ENCODE measurements around the gene SLC6A5.

SLC6A5 gene

DNA sequence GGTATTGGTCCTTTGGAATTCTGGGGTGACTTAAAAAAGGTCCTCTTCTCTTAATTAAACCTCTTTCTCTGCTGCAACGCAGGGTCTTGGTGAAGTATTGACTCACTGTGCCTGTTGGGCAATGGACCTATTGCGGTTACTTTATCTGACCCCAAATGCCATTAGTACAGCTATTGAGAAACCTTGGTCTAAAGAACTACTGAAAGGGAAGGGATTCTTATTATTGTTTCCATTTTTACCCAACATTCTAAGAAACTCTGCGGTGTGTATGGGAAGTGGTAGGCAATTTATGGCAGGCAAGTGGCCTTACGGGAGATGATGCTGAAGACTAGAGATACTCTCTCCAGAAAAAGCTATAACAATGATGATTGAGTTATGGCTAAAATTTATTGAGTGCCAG lies 12.5 kb downstream of the SLC6A5 start:
- Histone ChIP-seq H3K4me1 (ENCODE audit: control insufficient read depth, insufficient read depth, low read length) (no peaks in the 10 kb centered on the region), H3K9me3 (ENCODE audit: control insufficient read depth, insufficient read depth, low read depth, low read length) (no peaks in the 10 kb centered on the region), H3K36me3 (ENCODE audit: control insufficient read depth in 2 of 2, insufficient read depth in 1 of 2, low read length in 2 of 2) (no peaks in the 10 kb centered on the region), H3K4me3 (ENCODE audit: low read depth, low read length) (no peak overlapping the region), H3K27ac (ENCODE audit: extremely low read depth, low read depth, low read length) (no peak overlapping the region)
- no peak for TF ChIP-seq ZNF175 (tag by site-specific recombination; IDR thresholded peaks at IDR 0.05)
- ChIA-PET CTCF (interaction anchor here (0.6 to 1.2 kb wide), 2 partner anchors 12 to 53 kb away, joined by 3 to 4 read pairs; no protein-coding TSS in a partner anchor), POLR2A (no interaction called here)

DNA sequence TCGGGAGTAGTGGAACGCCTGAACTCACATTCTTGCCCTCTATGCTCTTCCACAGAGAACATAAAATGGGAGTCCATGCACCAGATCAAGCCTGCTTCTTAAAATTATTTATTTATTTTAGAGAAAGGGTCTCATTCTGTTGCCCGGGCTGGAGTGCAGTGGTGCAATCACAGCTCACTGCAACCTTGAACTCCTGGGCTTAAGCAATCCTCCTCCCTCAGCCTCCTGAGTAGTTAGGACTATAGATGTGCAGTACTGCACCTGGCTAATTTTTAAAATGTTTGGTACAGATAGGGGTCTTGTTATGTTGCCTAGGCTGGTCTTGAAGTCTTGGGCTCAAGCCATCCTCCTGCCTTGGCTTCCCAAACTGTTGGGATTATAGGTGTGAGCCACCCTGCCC lies 13.0 kb downstream of the SLC6A5 start:
- Histone ChIP-seq H3K4me3 (ENCODE audit: low read depth, low read length) (no peak overlapping the region), H3K9me3 (ENCODE audit: control insufficient read depth, insufficient read depth, low read depth, low read length) (no peaks in the 10 kb centered on the region), H3K4me1 (ENCODE audit: control insufficient read depth, insufficient read depth, low read length) (no peaks in the 10 kb centered on the region), H3K27ac (ENCODE audit: extremely low read depth, low read depth, low read length) (no peak overlapping the region), H3K36me3 (ENCODE audit: control insufficient read depth in 2 of 2, insufficient read depth in 1 of 2, low read length in 2 of 2) (no peaks in the 10 kb centered on the region)
- TF ChIP-seq ZNF211 (tag by site-specific recombination; IDR thresholded peaks at IDR 0.05; ENCODE audit: low read depth), result no peak
- no peak for TF ChIP-seq TRIM28 (IDR thresholded peaks at IDR 0.05; ENCODE audit: borderline replicate concordance, low read length)
- ChIA-PET CTCF (interaction anchor here (0.9 kb wide), 1 partner anchor 257 kb away, joined by 3 read pairs; no protein-coding TSS in a partner anchor), POLR2A (no interaction called here)

DNA sequence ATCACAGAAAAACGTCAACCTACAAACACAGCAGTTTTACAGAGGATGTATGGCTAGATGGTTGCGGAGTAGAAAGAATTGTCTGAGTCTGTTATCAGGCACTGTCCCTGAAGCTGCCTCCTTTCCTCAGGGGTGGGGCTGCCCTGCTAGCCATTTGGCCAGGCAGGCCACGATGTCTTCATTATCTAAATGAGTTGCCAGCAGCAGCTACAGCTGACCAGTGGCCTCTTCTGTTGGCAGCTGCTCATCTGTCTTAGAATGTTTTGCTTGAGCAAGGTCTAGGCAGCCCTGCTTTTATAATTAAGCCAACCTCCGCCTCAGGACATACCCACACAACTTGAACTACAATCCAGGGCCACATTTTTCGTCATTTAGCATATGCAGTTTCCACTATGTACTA lies 17.5 kb downstream of the SLC6A5 start:
- no peaks in the 10 kb centered on the region for H3K4me1 ChIP-seq (ENCODE audit: control insufficient read depth, insufficient read depth, low read length)
- CTCF ChIA-PET, result no interaction called here
- no peak for TF ChIP-seq ZNF366 (tag by site-specific recombination; conservative IDR thresholded peaks at IDR 0.05)
- no peak for TF ChIP-seq ZNF24 (tag by site-specific recombination; IDR thresholded peaks at IDR 0.05)
- no peak for TF ChIP-seq KLF9 (tag by site-specific recombination; IDR thresholded peaks at IDR 0.05; ENCODE audit: low read depth)
- no peak for TF ChIP-seq ZNF132 (tag by site-specific recombination; IDR thresholded peaks at IDR 0.05; ENCODE audit: borderline replicate concordance)
- TF ChIP-seq ZNF423 (tag by site-specific recombination; IDR thresholded peaks at IDR 0.05), result no peak
- TF ChIP-seq ZNF138 (tag by site-specific recombination; IDR thresholded peaks at IDR 0.05; ENCODE audit: borderline replicate concordance), result no peak
- no peak for TF ChIP-seq SCRT2 (tag by site-specific recombination; IDR thresholded peaks at IDR 0.05)
- TF ChIP-seq WT1 (tag by site-specific recombination; IDR thresholded peaks at IDR 0.05), result no peak
- TF ChIP-seq ZNF777 (tag by site-specific recombination; IDR thresholded peaks at IDR 0.05; ENCODE audit: borderline replicate concordance), result no peak
- no peak for TF ChIP-seq ZNF510 (tag by site-specific recombination; IDR thresholded peaks at IDR 0.05; ENCODE audit: insufficient replicate concordance)
- no peak for TF ChIP-seq ZNF157 (tag by site-specific recombination; IDR thresholded peaks at IDR 0.05)
- TF ChIP-seq ZNF335 (tag by site-specific recombination; conservative IDR thresholded peaks at IDR 0.05), result no peak
- TF ChIP-seq ZNF701 (tag by site-specific recombination; IDR thresholded peaks at IDR 0.05), result no peak
- TF ChIP-seq GLI2 (tag by site-specific recombination; IDR thresholded peaks at IDR 0.05; ENCODE audit: borderline replicate concordance, low read depth), result no peak
- TF ChIP-seq ZNF776 (tag by site-specific recombination; IDR thresholded peaks at IDR 0.05; ENCODE audit: borderline replicate concordance), result no peak
- TF ChIP-seq, protein P1, sequence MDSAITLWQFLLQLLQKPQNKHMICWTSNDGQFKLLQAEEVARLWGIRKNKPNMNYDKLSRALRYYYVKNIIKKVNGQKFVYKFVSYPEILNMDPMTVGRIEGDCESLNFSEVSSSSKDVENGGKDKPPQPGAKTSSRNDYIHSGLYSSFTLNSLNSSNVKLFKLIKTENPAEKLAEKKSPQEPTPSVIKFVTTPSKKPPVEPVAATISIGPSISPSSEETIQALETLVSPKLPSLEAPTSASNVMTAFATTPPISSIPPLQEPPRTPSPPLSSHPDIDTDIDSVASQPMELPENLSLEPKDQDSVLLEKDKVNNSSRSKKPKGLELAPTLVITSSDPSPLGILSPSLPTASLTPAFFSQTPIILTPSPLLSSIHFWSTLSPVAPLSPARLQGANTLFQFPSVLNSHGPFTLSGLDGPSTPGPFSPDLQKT (IDR thresholded peaks at IDR 0.05; ENCODE audit: borderline replicate concordance, low read depth, low read length), result no peak
- TF ChIP-seq TRIM28 (IDR thresholded peaks at IDR 0.05; ENCODE audit: borderline replicate concordance, low read length), result no peak
- no peak for TF ChIP-seq ZNF404 (tag by site-specific recombination; IDR thresholded peaks at IDR 0.05)
- TF ChIP-seq ZNF555 (tag by site-specific recombination; conservative IDR thresholded peaks at IDR 0.05), result no peak
- TF ChIP-seq, protein P2, sequence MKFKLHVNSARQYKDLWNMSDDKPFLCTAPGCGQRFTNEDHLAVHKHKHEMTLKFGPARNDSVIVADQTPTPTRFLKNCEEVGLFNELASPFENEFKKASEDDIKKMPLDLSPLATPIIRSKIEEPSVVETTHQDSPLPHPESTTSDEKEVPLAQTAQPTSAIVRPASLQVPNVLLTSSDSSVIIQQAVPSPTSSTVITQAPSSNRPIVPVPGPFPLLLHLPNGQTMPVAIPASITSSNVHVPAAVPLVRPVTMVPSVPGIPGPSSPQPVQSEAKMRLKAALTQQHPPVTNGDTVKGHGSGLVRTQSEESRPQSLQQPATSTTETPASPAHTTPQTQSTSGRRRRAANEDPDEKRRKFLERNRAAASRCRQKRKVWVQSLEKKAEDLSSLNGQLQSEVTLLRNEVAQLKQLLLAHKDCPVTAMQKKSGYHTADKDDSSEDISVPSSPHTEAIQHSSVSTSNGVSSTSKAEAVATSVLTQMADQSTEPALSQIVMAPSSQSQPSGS (tag by site-specific recombination; IDR thresholded peaks at IDR 0.05; ENCODE audit: low read depth), result no peak
- H3K4me3 ChIP-seq (ENCODE audit: low read depth, low read length), result no peak overlapping the region
- POLR2A ChIA-PET, result no interaction called here
- H3K9me3 ChIP-seq (ENCODE audit: control insufficient read depth, insufficient read depth, low read depth, low read length), result no peaks in the 10 kb centered on the region
- no peak overlapping the region for H3K27ac ChIP-seq (ENCODE audit: extremely low read depth, low read depth, low read length)
- no peaks in the 10 kb centered on the region for H3K36me3 ChIP-seq (ENCODE audit: control insufficient read depth in 2 of 2, insufficient read depth in 1 of 2, low read length in 2 of 2)
